Liver (tissue), 9 donors: ENCODE data around the gene RASSF7. TPM values are rescaled to one million over a fixed set of nuclear protein-coding genes. Genes with fewer than 3 reads are reported as not detected.

Experiments
- DNase-seq: peaks from one replicate; pipeline ENCODE4 v3.0.0-alpha.2; 2017; ENCODE audit warnings: low spot score
- H3K27ac ChIP-seq, 2 donors: one replicate each; pipeline ENCODE4 v1.7.0; 2013; ENCODE audit warnings: inconsistent platforms in 2 of 2, low read length in 2 of 2, control low read depth in 1 of 2, low read depth in 1 of 2, mild to moderate bottlenecking in 1 of 2
- H3K27me3 ChIP-seq, 4 donors: one replicate each; pipeline versions ENCODE4 v1.6.1 to v1.7.0; 2013; ENCODE audit warnings: low read length in 3 of 4, inconsistent platforms in 1 of 4, mild to moderate bottlenecking in 1 of 4, moderate library complexity in 1 of 4; ENCODE audit not compliant: control insufficient read depth in 4 of 4, insufficient read depth in 4 of 4
- H3K36me3 ChIP-seq, 4 donors: one replicate each; pipeline versions ENCODE4 v1.6.1 to v1.7.0; 2013; ENCODE audit warnings: low read length in 3 of 4, mild to moderate bottlenecking in 3 of 4, low read depth in 1 of 4, moderate library complexity in 1 of 4; ENCODE audit not compliant: control insufficient read depth in 4 of 4, insufficient read depth in 3 of 4
- H3K4me1 ChIP-seq, 4 donors: one replicate each; pipeline versions ENCODE4 v1.6.1 to v1.7.0; 2013; ENCODE audit warnings: low read length in 3 of 4, mild to moderate bottlenecking in 3 of 4, moderate library complexity in 1 of 4; ENCODE audit not compliant: control insufficient read depth in 4 of 4, insufficient read depth in 4 of 4
- H3K4me3 ChIP-seq, 3 donors: one replicate each; pipeline versions ENCODE4 v1.6.1 to v1.7.0; 2013; ENCODE audit warnings: low read length in 3 of 3, control low read depth in 1 of 3, low read depth in 1 of 3, mild to moderate bottlenecking in 1 of 3
- H3K9ac ChIP-seq, 2 donors: one replicate each; pipeline ENCODE4 v1.7.0; 2013; ENCODE audit warnings: low read length in 2 of 2, mild to moderate bottlenecking in 2 of 2, moderate library complexity in 2 of 2, control low read depth in 1 of 2, low read depth in 1 of 2
- H3K9me3 ChIP-seq, 4 donors: one replicate each; pipeline versions ENCODE4 v1.6.1 to v1.7.0; 2013; ENCODE audit warnings: low read length in 3 of 4; ENCODE audit not compliant: control insufficient read depth in 4 of 4
- EGR1 ChIP-seq, 2 donors: IDR thresholded peaks; 2 replicates each; pipeline ENCODE4 v1.6.1; 2016 to 2018; ENCODE audit warnings: antibody characterized with exemption in 2 of 2, low read depth in 2 of 2
- FOXA1 ChIP-seq: IDR thresholded peaks from 2 replicates; pipeline ENCODE4 v1.6.1; 2016; ENCODE audit warnings: antibody characterized with exemption
- FOXA2 ChIP-seq: IDR thresholded peaks from 2 replicates; pipeline ENCODE4 v1.6.1; 2016; ENCODE audit warnings: antibody characterized with exemption
- GABPA ChIP-seq, 2 donors: IDR thresholded peaks in 1 of 2; conservative IDR thresholded peaks in 1 of 2; 2 replicates each; pipeline ENCODE4 v1.6.1; 2016; ENCODE audit warnings: antibody characterized with exemption in 2 of 2, mild to moderate bottlenecking in 1 of 2, moderate library complexity in 1 of 2
- HNF4A ChIP-seq, 2 donors: conservative IDR thresholded peaks; 2 replicates each; pipeline ENCODE4 v1.6.1; 2016; ENCODE audit warnings: antibody characterized with exemption in 2 of 2, mild to moderate bottlenecking in 2 of 2
- HNF4G ChIP-seq: IDR thresholded peaks from 2 replicates; pipeline ENCODE4 v1.6.1; 2016; ENCODE audit warnings: antibody characterized with exemption
- JUND ChIP-seq, 2 donors: IDR thresholded peaks; 2 replicates each; pipeline ENCODE4 v1.6.1; 2016; ENCODE audit warnings: antibody characterized with exemption in 2 of 2
- NR2F2 ChIP-seq: IDR thresholded peaks from 2 replicates; pipeline ENCODE4 v1.6.1; 2016; ENCODE audit warnings: antibody characterized with exemption
- RAD21 ChIP-seq, 2 donors: IDR thresholded peaks; 2 replicates each; pipeline ENCODE4 v1.6.1; 2016; ENCODE audit warnings: antibody characterized with exemption in 2 of 2, mild to moderate bottlenecking in 2 of 2
- RXRA ChIP-seq, 2 donors: IDR thresholded peaks; 2 replicates each; pipeline ENCODE4 v1.6.1; 2017 to 2018; ENCODE audit warnings: antibody characterized with exemption in 2 of 2, mild to moderate bottlenecking in 1 of 2
- SP1 ChIP-seq: IDR thresholded peaks from 2 replicates; pipeline ENCODE4 v1.6.1; 2018; ENCODE audit warnings: antibody characterized with exemption, mild to moderate bottlenecking
- TAF1 ChIP-seq: conservative IDR thresholded peaks from 2 replicates; pipeline ENCODE4 v1.6.1; 2016; ENCODE audit warnings: antibody characterized with exemption, mild to moderate bottlenecking
- YY1 ChIP-seq: IDR thresholded peaks from 2 replicates; pipeline ENCODE4 v1.6.1; 2016; ENCODE audit warnings: antibody characterized with exemption, mild to moderate bottlenecking
- WGBS: extraction: QIAGEN DNeasy Blood & Tissue Kit; methylation state at CpG from one replicate; pipeline ENCODE4 v1.1.7; 2013; 5-methylcytosine and 5-hydroxymethylcytosine counted together
- polyA plus RNA-seq, 2 donors: library from polyadenylated mRNA; stranded (reverse) in 1 of 2; unstranded in 1 of 2; fragments of 200-250 nt in 1 of 2; fragments of >200 nt in 1 of 2; fragmentation: Nextera tagmentation in 1 of 2; extraction: Ambion mirVana in 1 of 2; gene quantifications; one replicate each; pipeline versions ENCODE4 v1.2.1 to v1.2.3, GENCODE V29; 2013 to 2015
- total RNA-seq, 2 donors: library from RNA; depleted of rRNA; stranded (reverse); fragments of >200 nt; gene quantifications; one replicate each; pipeline ENCODE4 v1.2.3, GENCODE V29; 2014
- TF ChIP-seq, protein P1 (sequence below): IDR thresholded peaks from 2 replicates; pipeline ENCODE4 v1.6.1; 2016; ENCODE audit warnings: antibody characterized with exemption, mild to moderate bottlenecking
- TF ChIP-seq, protein P2 (sequence below): fragments of 150-350 bp; IDR thresholded peaks from 2 replicates; pipeline ENCODE4 v1.5.1; 2017; ENCODE audit warnings: improper control_type of control experiment, low read depth, low read length; ENCODE audit not compliant: missing input control
- TF ChIP-seq, protein P3 (sequence below): IDR thresholded peaks from 2 replicates; pipeline ENCODE4 v1.6.1; 2016; ENCODE audit warnings: antibody characterized with exemption
- TF ChIP-seq, protein P4 (sequence below): IDR thresholded peaks from 2 replicates; pipeline ENCODE4 v1.6.1; 2016; ENCODE audit warnings: antibody characterized with exemption
- TF ChIP-seq, protein P5 (sequence below): IDR thresholded peaks from 2 replicates; pipeline ENCODE4 v1.6.1; 2016; ENCODE audit warnings: antibody characterized with exemption
- donor health status: healthy.
- donor health status: healthy.
- donor health status: healthy.
- donor health status: healthy.
- donor health status: healthy.

The RASSF7 gene
- total and polyA plus RNA-seq, 4 donors: 11.5 to 50.4 (median 36.9) TPM

GRCh38 chr11:521177-521688 lies 39.5 kb upstream of the RASSF7 start:
- Histone ChIP-seq H3K27ac (no peak overlapping the region), H3K27me3 (no peaks in the 10 kb centered on the region), H3K9ac (no peak overlapping the region), H3K4me1 (peaks cover 0 to 5% (median 1%) of the 10 kb centered on the region in 4 donors), H3K4me3 (no peak overlapping the region), H3K36me3 (no peaks in the 10 kb centered on the region), H3K9me3 (no peaks in the 10 kb centered on the region)
- no peak for DNase-seq
- TF ChIP-seq, protein P1, sequence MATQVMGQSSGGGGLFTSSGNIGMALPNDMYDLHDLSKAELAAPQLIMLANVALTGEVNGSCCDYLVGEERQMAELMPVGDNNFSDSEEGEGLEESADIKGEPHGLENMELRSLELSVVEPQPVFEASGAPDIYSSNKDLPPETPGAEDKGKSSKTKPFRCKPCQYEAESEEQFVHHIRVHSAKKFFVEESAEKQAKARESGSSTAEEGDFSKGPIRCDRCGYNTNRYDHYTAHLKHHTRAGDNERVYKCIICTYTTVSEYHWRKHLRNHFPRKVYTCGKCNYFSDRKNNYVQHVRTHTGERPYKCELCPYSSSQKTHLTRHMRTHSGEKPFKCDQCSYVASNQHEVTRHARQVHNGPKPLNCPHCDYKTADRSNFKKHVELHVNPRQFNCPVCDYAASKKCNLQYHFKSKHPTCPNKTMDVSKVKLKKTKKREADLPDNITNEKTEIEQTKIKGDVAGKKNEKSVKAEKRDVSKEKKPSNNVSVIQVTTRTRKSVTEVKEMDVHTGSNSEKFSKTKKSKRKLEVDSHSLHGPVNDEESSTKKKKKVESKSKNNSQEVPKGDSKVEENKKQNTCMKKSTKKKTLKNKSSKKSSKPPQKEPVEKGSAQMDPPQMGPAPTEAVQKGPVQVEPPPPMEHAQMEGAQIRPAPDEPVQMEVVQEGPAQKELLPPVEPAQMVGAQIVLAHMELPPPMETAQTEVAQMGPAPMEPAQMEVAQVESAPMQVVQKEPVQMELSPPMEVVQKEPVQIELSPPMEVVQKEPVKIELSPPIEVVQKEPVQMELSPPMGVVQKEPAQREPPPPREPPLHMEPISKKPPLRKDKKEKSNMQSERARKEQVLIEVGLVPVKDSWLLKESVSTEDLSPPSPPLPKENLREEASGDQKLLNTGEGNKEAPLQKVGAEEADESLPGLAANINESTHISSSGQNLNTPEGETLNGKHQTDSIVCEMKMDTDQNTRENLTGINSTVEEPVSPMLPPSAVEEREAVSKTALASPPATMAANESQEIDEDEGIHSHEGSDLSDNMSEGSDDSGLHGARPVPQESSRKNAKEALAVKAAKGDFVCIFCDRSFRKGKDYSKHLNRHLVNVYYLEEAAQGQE: no peak
- no peak for TF ChIP-seq NR2F2
- TF ChIP-seq JUND (IDR thresholded peaks at IDR 0.05): no peak
- TF ChIP-seq FOXA2: no peak
- no peak for TF ChIP-seq HNF4A (conservative IDR thresholded peaks at IDR 0.05)
- no peak for TF ChIP-seq RAD21 (IDR thresholded peaks at IDR 0.05)
- TF ChIP-seq TAF1: no peak
- TF ChIP-seq, protein P2, sequence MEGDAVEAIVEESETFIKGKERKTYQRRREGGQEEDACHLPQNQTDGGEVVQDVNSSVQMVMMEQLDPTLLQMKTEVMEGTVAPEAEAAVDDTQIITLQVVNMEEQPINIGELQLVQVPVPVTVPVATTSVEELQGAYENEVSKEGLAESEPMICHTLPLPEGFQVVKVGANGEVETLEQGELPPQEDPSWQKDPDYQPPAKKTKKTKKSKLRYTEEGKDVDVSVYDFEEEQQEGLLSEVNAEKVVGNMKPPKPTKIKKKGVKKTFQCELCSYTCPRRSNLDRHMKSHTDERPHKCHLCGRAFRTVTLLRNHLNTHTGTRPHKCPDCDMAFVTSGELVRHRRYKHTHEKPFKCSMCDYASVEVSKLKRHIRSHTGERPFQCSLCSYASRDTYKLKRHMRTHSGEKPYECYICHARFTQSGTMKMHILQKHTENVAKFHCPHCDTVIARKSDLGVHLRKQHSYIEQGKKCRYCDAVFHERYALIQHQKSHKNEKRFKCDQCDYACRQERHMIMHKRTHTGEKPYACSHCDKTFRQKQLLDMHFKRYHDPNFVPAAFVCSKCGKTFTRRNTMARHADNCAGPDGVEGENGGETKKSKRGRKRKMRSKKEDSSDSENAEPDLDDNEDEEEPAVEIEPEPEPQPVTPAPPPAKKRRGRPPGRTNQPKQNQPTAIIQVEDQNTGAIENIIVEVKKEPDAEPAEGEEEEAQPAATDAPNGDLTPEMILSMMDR: no peak
- no peak for TF ChIP-seq YY1
- 95% methylated on average over 10 of the region's 10 CpGs for WGBS

GRCh38 chr11:526192-526591 lies 34.6 kb upstream of the RASSF7 start:
- DNase-seq: peak; percentile 29
- H3K27ac ChIP-seq: no peak overlapping the region
- H3K4me1 ChIP-seq: no peaks in the 10 kb centered on the region
- H3K36me3 ChIP-seq: no peaks in the 10 kb centered on the region
- no peaks in the 10 kb centered on the region for H3K9me3 ChIP-seq
- H3K9ac ChIP-seq: no peak overlapping the region
- WGBS: 87% methylated on average over 17 of the region's 17 CpGs
- H3K4me3 ChIP-seq: no peak overlapping the region
- no peaks in the 10 kb centered on the region for H3K27me3 ChIP-seq
- TF ChIP-seq, protein P2: no peak
- no peak for TF ChIP-seq HNF4A (conservative IDR thresholded peaks at IDR 0.05)
- TF ChIP-seq, protein P3, sequence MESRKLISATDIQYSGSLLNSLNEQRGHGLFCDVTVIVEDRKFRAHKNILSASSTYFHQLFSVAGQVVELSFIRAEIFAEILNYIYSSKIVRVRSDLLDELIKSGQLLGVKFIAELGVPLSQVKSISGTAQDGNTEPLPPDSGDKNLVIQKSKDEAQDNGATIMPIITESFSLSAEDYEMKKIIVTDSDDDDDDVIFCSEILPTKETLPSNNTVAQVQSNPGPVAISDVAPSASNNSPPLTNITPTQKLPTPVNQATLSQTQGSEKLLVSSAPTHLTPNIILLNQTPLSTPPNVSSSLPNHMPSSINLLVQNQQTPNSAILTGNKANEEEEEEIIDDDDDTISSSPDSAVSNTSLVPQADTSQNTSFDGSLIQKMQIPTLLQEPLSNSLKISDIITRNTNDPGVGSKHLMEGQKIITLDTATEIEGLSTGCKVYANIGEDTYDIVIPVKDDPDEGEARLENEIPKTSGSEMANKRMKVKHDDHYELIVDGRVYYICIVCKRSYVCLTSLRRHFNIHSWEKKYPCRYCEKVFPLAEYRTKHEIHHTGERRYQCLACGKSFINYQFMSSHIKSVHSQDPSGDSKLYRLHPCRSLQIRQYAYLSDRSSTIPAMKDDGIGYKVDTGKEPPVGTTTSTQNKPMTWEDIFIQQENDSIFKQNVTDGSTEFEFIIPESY: no peak
- no peak for TF ChIP-seq RXRA (IDR thresholded peaks at IDR 0.05)
- no peak for TF ChIP-seq TAF1
- no peak for TF ChIP-seq RAD21 (IDR thresholded peaks at IDR 0.05)
- TF ChIP-seq YY1: no peak
- TF ChIP-seq, protein P4, sequence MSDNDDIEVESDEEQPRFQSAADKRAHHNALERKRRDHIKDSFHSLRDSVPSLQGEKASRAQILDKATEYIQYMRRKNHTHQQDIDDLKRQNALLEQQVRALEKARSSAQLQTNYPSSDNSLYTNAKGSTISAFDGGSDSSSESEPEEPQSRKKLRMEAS: no peak
- no peak for TF ChIP-seq EGR1 (IDR thresholded peaks at IDR 0.05; ENCODE audit: low read depth in 2 of 2)
- no peak for TF ChIP-seq NR2F2
- TF ChIP-seq, protein P5, sequence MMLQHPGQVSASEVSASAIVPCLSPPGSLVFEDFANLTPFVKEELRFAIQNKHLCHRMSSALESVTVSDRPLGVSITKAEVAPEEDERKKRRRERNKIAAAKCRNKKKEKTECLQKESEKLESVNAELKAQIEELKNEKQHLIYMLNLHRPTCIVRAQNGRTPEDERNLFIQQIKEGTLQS: no peak
- TF ChIP-seq SP1: no peak
- no peak for TF ChIP-seq JUND (IDR thresholded peaks at IDR 0.05)
- TF ChIP-seq, protein P1: no peak
- no peak for TF ChIP-seq GABPA (IDR thresholded peaks at IDR 0.05 in 1 of 2, conservative IDR thresholded peaks at IDR 0.05 in 1 of 2)
- no peak for TF ChIP-seq FOXA2
- TF ChIP-seq FOXA1: no peak
- TF ChIP-seq HNF4G: no peak
